Measurements from ENCODE around the gene KCNIP3. TPM values are rescaled to one million over a fixed set of nuclear protein-coding genes. Genes with fewer than 3 reads are reported as not detected.
A peak's percentile ranks its signal among the peaks of the same experiment; 100 is the strongest.

Gene KCNIP3
- total and polyA plus RNA-seq, 12 donors: 2.1 to 8.0 (median 3.9) TPM

GRCh38 chr2:95327861-95328260 is 30.7 kb downstream of the KCNIP3 start:
- TF ChIP-seq CTCF (IDR thresholded peaks at IDR 0.05): no peak
- no peaks in the 10 kb centered on the region for H3K36me3 ChIP-seq
- ATAC-seq (no peak), DNase-seq (peak in 1 of 2 donors; percentile 0)
- no peak overlapping the region for H3K4me3 ChIP-seq
- intact Hi-C loops (cut with DNase I): no loop called here
- H3K27ac ChIP-seq: no peak overlapping the region
- WGBS, 2 donors: 72 to 74% methylated on average over 7 of the region's 7 CpGs
- H3K4me1 ChIP-seq: peaks cover 0 to 6% (median 0%) of the 10 kb centered on the region in 9 donors
- H3K27me3 ChIP-seq: no peaks in the 10 kb centered on the region
- H3K9me3 ChIP-seq: no peaks in the 10 kb centered on the region

GRCh38 chr2:95328358-95329125 is 31.4 kb downstream of the KCNIP3 start:
- no peaks in the 10 kb centered on the region for H3K27me3 ChIP-seq
- intact Hi-C loops (cut with DNase I): no loop called here
- DNase-seq (peak in 1 of 2 donors; percentile 2), ATAC-seq (no peak)
- no peaks in the 10 kb centered on the region for H3K36me3 ChIP-seq
- no peak for TF ChIP-seq CTCF (IDR thresholded peaks at IDR 0.05)
- H3K4me3 ChIP-seq: no peak overlapping the region
- H3K27ac ChIP-seq: no peak overlapping the region
- WGBS, 2 donors: 57 to 62% methylated on average over 15 of the region's 15 CpGs
- H3K4me1 ChIP-seq: peaks cover 0 to 6% (median 0%) of the 10 kb centered on the region in 9 donors
- no peaks in the 10 kb centered on the region for H3K9me3 ChIP-seq

- 95% methylated on average over 14 of the region's 14 CpGs for WGBS, 2 donors
- Histone ChIP-seq H3K27ac (no peak overlapping the region), H3K4me1 (peaks cover 0 to 6% (median 0%) of the 10 kb centered on the region in 9 donors), H3K4me3 (no peak overlapping the region), H3K9me3 (no peaks in the 10 kb centered on the region), H3K27me3 (no peaks in the 10 kb centered on the region), H3K36me3 (no peaks in the 10 kb centered on the region)
- no peak for ATAC-seq
- intact Hi-C loops (cut with DNase I): no loop called here
- DNase-seq: peak in 1 of 2 donors; percentile 6
- TF ChIP-seq CTCF (IDR thresholded peaks at IDR 0.05): no peak
These were observed 32.3 kb downstream of the KCNIP3 start for GRCh38 chr2:95329401-95329800.

GRCh38 chr2:95329891-95330793 is 33.0 kb downstream of the KCNIP3 start:
- H3K9me3 ChIP-seq: no peaks in the 10 kb centered on the region
- peak in 3 of 9 donors; percentile 9 to 13 (median 12) for TF ChIP-seq CTCF (IDR thresholded peaks at IDR 0.05)
- H3K36me3 ChIP-seq: no peaks in the 10 kb centered on the region
- intact Hi-C loops (cut with DNase I): no loop called here
- peaks cover 0 to 6% (median 0%) of the 10 kb centered on the region in 9 donors for H3K4me1 ChIP-seq
- peak overlapping the region in 1 of 10 donors; percentile 7 for H3K27ac ChIP-seq
- no peaks in the 10 kb centered on the region for H3K27me3 ChIP-seq
- no peak overlapping the region for H3K4me3 ChIP-seq
- 75 to 77% methylated on average over 22 to 23 of the region's 23 CpGs for WGBS, 2 donors
- DNase-seq (peak in 1 of 2 donors; percentile 35), ATAC-seq (peak; percentile 29 to 81 (median 60))
